GM12873 (cell line): ENCODE measurements around the gene GFOD1.

ENCODE experiments used
- CTCF ChIP-seq: IDR thresholded peaks from 2 replicates; pipeline ENCODE4 v1.5.1; 2012; ENCODE audit warnings: low read depth, mild to moderate bottlenecking, moderate library complexity, low read length, control low read depth; ENCODE audit not compliant: insufficient read depth; ENCODE audit errors: missing control alignments

Gene GFOD1

GRCh38 chr6:13527671-13528056, 40.3 kb upstream of the GFOD1 start:
- TF ChIP-seq CTCF: no peak

- TF ChIP-seq CTCF: no peak
Measured at GRCh38 chr6:13526727-13527670, 39.6 kb upstream of the GFOD1 start.

GRCh38 chr6:13526357-13526726, 38.9 kb upstream of the GFOD1 start:
- no peak for TF ChIP-seq CTCF

- no peak for TF ChIP-seq CTCF
Measured at GRCh38 chr6:13524801-13525508, 37.6 kb upstream of the GFOD1 start.

- no peak for TF ChIP-seq CTCF
Measured at GRCh38 chr6:13523826-13524622, 36.6 kb upstream of the GFOD1 start.

- TF ChIP-seq CTCF: no peak
Measured at GRCh38 chr6:13522656-13523055, 35.3 kb upstream of the GFOD1 start.

- TF ChIP-seq CTCF: no peak
Measured at GRCh38 chr6:13519839-13520238, 32.4 kb upstream of the GFOD1 start.
